ENCODE results near the gene GCM1. TPM values are rescaled to one million over a fixed set of nuclear protein-coding genes. Genes with fewer than 3 reads are reported as not detected.

GCM1 gene
- total and polyA plus RNA-seq, 4 donors, result 0.05 to 0.08 TPM; not detected in 2

- H3K27me3 ChIP-seq (ENCODE audit: control insufficient read depth in 4 of 4, insufficient read depth in 4 of 4, low read length in 3 of 4), result no peaks in the 10 kb centered on the region
- no peak overlapping the region for H3K27ac ChIP-seq (ENCODE audit: low read depth in 1 of 2, low read length in 2 of 2)
- TF ChIP-seq FOXA1 (IDR thresholded peaks at IDR 0.05) (no peak), JUND (IDR thresholded peaks at IDR 0.05) (no peak), MAX (IDR thresholded peaks at IDR 0.05) (no peak), TAF1 (conservative IDR thresholded peaks at IDR 0.05) (no peak), YY1 (IDR thresholded peaks at IDR 0.05) (no peak), FOXA2 (IDR thresholded peaks at IDR 0.05) (no peak), HNF4A (conservative IDR thresholded peaks at IDR 0.05) (no peak), RXRA (IDR thresholded peaks at IDR 0.05) (no peak), CTCF (IDR thresholded peaks at IDR 0.05; ENCODE audit: low read depth, low read length, missing input control) (no peak), RAD21 (IDR thresholded peaks at IDR 0.05) (no peak), GABPA (IDR thresholded peaks at IDR 0.05 in 1 of 2, conservative IDR thresholded peaks at IDR 0.05 in 1 of 2) (no peak)
- no peaks in the 10 kb centered on the region for H3K9me3 ChIP-seq (ENCODE audit: control insufficient read depth in 4 of 4, low read length in 3 of 4)
- H3K4me1 ChIP-seq (ENCODE audit: control insufficient read depth in 4 of 4, insufficient read depth in 4 of 4, low read length in 3 of 4), result peaks cover 0 to 3% (median 1%) of the 10 kb centered on the region in 4 donors
- DNase-seq (ENCODE audit: low spot score), result no peak
- H3K4me3 ChIP-seq (ENCODE audit: low read depth in 1 of 3, low read length in 3 of 3), result no peak overlapping the region
- 83% methylated on average over 1 of the region's 1 CpG for WGBS
- H3K9ac ChIP-seq (ENCODE audit: low read depth in 1 of 2, low read length in 2 of 2), result no peak overlapping the region
- H3K36me3 ChIP-seq (ENCODE audit: control insufficient read depth in 4 of 4, insufficient read depth in 3 of 4, low read depth in 1 of 4, low read length in 3 of 4), result no peaks in the 10 kb centered on the region
Observed at GRCh38 chr6:53119349-53119748, 29.3 kb downstream of the GCM1 start.

- H3K27me3 ChIP-seq (ENCODE audit: control insufficient read depth in 4 of 4, insufficient read depth in 4 of 4, low read length in 3 of 4), result no peaks in the 10 kb centered on the region
- H3K9me3 ChIP-seq (ENCODE audit: control insufficient read depth in 4 of 4, low read length in 3 of 4), result no peaks in the 10 kb centered on the region
- no peak for TF ChIP-seq FOXA1 (IDR thresholded peaks at IDR 0.05)
- no peak for TF ChIP-seq HNF4G (IDR thresholded peaks at IDR 0.05)
- no peak for TF ChIP-seq ZBTB33 (IDR thresholded peaks at IDR 0.05)
- TF ChIP-seq SP1 (IDR thresholded peaks at IDR 0.05), result no peak
- 89% methylated on average over 2 of the region's 2 CpGs for WGBS
- H3K36me3 ChIP-seq (ENCODE audit: control insufficient read depth in 4 of 4, insufficient read depth in 3 of 4, low read depth in 1 of 4, low read length in 3 of 4), result no peaks in the 10 kb centered on the region
- no peak overlapping the region for H3K4me3 ChIP-seq (ENCODE audit: low read depth in 1 of 3, low read length in 3 of 3)
- H3K9ac ChIP-seq (ENCODE audit: low read depth in 1 of 2, low read length in 2 of 2), result no peak overlapping the region
- peaks cover 0 to 3% (median 1%) of the 10 kb centered on the region in 4 donors for H3K4me1 ChIP-seq (ENCODE audit: control insufficient read depth in 4 of 4, insufficient read depth in 4 of 4, low read length in 3 of 4)
- no peak overlapping the region for H3K27ac ChIP-seq (ENCODE audit: low read depth in 1 of 2, low read length in 2 of 2)
- no peak for DNase-seq (ENCODE audit: low spot score)
Observed at GRCh38 chr6:53115741-53116140, 32.9 kb downstream of the GCM1 start.

GRCh38 chr6:53115113-53115512 is 33.5 kb downstream of the GCM1 start:
- H3K9me3 ChIP-seq (ENCODE audit: control insufficient read depth in 4 of 4, low read length in 3 of 4), result no peaks in the 10 kb centered on the region
- no peak for DNase-seq (ENCODE audit: low spot score)
- no peak overlapping the region for H3K4me3 ChIP-seq (ENCODE audit: low read depth in 1 of 3, low read length in 3 of 3)
- H3K9ac ChIP-seq (ENCODE audit: low read depth in 1 of 2, low read length in 2 of 2), result no peak overlapping the region
- 98% methylated on average over 1 of the region's 1 CpG for WGBS
- H3K27me3 ChIP-seq (ENCODE audit: control insufficient read depth in 4 of 4, insufficient read depth in 4 of 4, low read length in 3 of 4), result no peaks in the 10 kb centered on the region
- peaks cover 0 to 3% (median 1%) of the 10 kb centered on the region in 4 donors for H3K4me1 ChIP-seq (ENCODE audit: control insufficient read depth in 4 of 4, insufficient read depth in 4 of 4, low read length in 3 of 4)
- H3K27ac ChIP-seq (ENCODE audit: low read depth in 1 of 2, low read length in 2 of 2), result no peak overlapping the region
- H3K36me3 ChIP-seq (ENCODE audit: control insufficient read depth in 4 of 4, insufficient read depth in 3 of 4, low read depth in 1 of 4, low read length in 3 of 4), result no peaks in the 10 kb centered on the region
- TF ChIP-seq NR2F2 (IDR thresholded peaks at IDR 0.05) (no peak), RXRA (IDR thresholded peaks at IDR 0.05) (no peak), CTCF (IDR thresholded peaks at IDR 0.05; ENCODE audit: low read depth, low read length, missing input control) (no peak), FOXA2 (IDR thresholded peaks at IDR 0.05) (no peak), HNF4G (IDR thresholded peaks at IDR 0.05) (no peak), MAX (IDR thresholded peaks at IDR 0.05) (no peak), RAD21 (IDR thresholded peaks at IDR 0.05) (no peak), REST (IDR thresholded peaks at IDR 0.05) (no peak), ATF3 (IDR thresholded peaks at IDR 0.05) (no peak), EGR1 (IDR thresholded peaks at IDR 0.05; ENCODE audit: low read depth in 2 of 2) (no peak), GABPA (IDR thresholded peaks at IDR 0.05 in 1 of 2, conservative IDR thresholded peaks at IDR 0.05 in 1 of 2) (no peak)

Data from liver (tissue), 9 donors.